GM10248 (cell line): ENCODE results near the gene NOSIP.

Experiments
- CTCF ChIA-PET: fragments of 300-600 bp; sonication (Branson Sonifier 250); formaldehyde crosslinking; extraction: SDS; loops from one replicate; lab custom pipeline; 2021; ENCODE audit warnings: antibody characterized with exemption; lab: Yijun Ruan, JAX
- POLR2A ChIA-PET: fragments of 350-650 bp; sonication (Branson Sonifier 250); formaldehyde crosslinking; extraction: SDS; loops from one replicate; lab custom pipeline; 2020; ENCODE audit warnings: antibody characterized with exemption; lab: Yijun Ruan, JAX
- DNase-seq: peaks from one replicate; pipeline ENCODE4 v3.0.0; 2012; ENCODE audit errors: extremely low spot score
- CTCF ChIP-seq: IDR thresholded peaks from 2 replicates; pipeline ENCODE4 v1.5.1; 2012; ENCODE audit warnings: mild to moderate bottlenecking, low read depth; ENCODE audit errors: extremely low read depth, missing control alignments, control extremely low read depth

The NOSIP gene

DNA sequence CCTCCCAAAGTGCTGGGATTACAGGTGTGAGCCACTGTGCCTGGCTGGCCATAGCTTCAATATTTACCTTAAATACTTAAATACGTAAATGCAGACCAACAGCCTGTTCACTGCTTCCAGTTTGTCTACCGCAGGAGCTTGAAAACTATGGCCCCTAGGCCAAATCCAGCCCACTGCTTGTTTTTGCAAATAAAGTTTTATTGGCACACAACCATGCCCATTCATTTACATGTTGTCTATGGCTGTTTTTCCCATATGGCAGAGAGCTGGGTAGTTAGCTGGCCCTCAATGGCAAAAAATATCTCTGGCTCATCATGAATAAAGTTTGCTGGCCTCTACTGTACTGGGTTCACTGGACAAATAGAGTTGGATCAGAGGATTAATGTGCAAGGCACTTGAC lies 22.4 kb upstream of the NOSIP start:
- no peak for DNase-seq
- ChIA-PET CTCF (no interaction called here), POLR2A (no interaction called here)
- no peak for TF ChIP-seq CTCF

GRCh38 chr19:49601482-49602038 lies 21.2 kb upstream of the NOSIP start:
- no peak for TF ChIP-seq CTCF
- no peak for DNase-seq
- ChIA-PET CTCF (no interaction called here), POLR2A (no interaction called here)

DNA sequence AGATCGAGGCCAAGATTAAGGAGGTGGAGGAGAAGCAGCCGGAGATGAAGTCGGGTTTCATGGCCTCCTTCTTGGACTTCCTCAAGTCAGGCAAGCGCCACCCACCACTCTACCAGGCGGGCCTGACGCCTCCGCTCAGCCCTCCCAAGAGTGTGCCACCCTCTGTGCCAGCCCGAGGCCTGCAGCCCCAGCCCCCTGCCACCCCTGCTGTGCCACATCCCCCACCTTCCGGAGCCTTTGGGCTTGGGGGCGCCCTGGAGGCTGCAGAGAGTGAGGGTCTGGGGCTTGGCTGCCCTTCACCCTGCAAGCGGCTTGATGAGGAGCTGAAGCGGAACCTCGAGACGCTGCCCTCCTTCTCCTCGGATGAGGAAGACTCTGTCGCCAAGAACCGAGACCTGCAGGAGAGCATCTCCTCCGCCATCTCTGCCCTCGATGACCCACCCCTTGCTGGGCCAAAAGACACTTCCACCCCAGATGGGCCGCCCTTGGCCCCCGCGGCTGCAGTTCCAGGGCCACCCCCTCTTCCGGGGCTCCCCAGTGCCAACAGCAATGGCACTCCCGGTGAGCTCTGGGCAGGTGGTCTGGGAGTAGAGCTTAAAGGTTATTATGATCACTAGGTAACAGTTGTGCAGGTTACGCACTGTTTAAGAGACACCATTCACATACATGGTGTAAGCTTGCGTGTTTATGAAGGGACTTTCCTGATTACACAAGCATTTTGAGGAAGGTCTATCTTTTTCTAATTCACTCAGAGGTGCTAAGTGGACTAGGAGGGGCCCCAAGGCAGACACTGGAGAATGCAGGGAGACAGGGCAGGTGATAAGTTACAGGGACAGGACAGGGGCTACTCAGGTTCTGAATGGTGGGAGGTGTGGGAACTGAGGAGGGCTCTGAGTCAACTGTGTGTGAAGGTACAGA lies 19.3 kb upstream of the NOSIP start:
- ChIA-PET CTCF (no interaction called here), POLR2A (interaction anchor here (0.7 kb wide), 1 partner anchor 42 kb away, joined by 3 read pairs; no protein-coding TSS in a partner anchor)
- DNase-seq, result no peak

GRCh38 chr19:49597703-49597974 lies 17.3 kb upstream of the NOSIP start:
- CTCF ChIA-PET, result interaction anchor here (1.4 kb wide), 1 partner anchor 27 kb away, joined by 3 read pairs; no protein-coding TSS in a partner anchor
- no peak for TF ChIP-seq CTCF
- DNase-seq, result no peak
- POLR2A ChIA-PET, result interaction anchor here (0.6 kb wide), 1 partner anchor 719 kb away, joined by 3 read pairs; no protein-coding TSS in a partner anchor

More for the DNA sequence above, 19.3 kb upstream of the NOSIP start:
- no peak for TF ChIP-seq CTCF

- ChIA-PET POLR2A (no interaction called here), CTCF (no interaction called here)
- no peak for TF ChIP-seq CTCF
- no peak for DNase-seq
Measured at GRCh38 chr19:49596954-49597702, 16.8 kb upstream of the NOSIP start.

GRCh38 chr19:49596407-49596806 lies 16.1 kb upstream of the NOSIP start:
- no peak for TF ChIP-seq CTCF
- POLR2A ChIA-PET, result no interaction called here
- CTCF ChIA-PET, result interaction anchor here (1.6 kb wide), 1 partner anchor 77 kb away, joined by 5 read pairs; no protein-coding TSS in a partner anchor
- DNase-seq, result no peak
